Measurements from ENCODE around the gene OR8K1. TPM values are rescaled to one million over a fixed set of nuclear protein-coding genes. Genes with fewer than 3 reads are reported as not detected.

Gene OR8K1
- total RNA-seq, 4 donors from 2014 or later = not detected

DNA sequence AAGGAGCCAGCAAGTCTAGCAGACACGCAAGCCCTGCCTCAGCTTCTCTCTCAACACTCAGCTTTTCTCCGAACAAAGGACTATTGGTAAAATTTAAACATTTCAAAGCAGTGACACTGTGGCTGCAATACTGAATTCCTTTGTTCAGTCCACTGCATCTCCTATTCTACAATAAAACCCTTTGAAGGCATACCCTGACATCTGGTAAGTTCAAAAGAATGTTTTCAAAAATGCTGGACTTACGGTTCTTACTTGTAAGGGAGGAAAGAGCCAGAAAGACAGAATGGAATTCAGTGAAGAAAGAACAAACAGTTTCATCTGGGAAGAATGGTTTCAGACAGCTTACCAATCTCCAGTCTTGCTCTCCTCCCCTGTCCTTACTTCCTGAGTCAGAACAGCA is 12.7 kb upstream of the OR8K1 start:
- no peaks in the 10 kb centered on the region for H3K27me3 ChIP-seq
- intact Hi-C loops (cut with DNase I) = no loop called here
- H3K4me1 ChIP-seq = no peaks in the 10 kb centered on the region
- H3K27ac ChIP-seq = no peak overlapping the region
- TF ChIP-seq, protein P1, sequence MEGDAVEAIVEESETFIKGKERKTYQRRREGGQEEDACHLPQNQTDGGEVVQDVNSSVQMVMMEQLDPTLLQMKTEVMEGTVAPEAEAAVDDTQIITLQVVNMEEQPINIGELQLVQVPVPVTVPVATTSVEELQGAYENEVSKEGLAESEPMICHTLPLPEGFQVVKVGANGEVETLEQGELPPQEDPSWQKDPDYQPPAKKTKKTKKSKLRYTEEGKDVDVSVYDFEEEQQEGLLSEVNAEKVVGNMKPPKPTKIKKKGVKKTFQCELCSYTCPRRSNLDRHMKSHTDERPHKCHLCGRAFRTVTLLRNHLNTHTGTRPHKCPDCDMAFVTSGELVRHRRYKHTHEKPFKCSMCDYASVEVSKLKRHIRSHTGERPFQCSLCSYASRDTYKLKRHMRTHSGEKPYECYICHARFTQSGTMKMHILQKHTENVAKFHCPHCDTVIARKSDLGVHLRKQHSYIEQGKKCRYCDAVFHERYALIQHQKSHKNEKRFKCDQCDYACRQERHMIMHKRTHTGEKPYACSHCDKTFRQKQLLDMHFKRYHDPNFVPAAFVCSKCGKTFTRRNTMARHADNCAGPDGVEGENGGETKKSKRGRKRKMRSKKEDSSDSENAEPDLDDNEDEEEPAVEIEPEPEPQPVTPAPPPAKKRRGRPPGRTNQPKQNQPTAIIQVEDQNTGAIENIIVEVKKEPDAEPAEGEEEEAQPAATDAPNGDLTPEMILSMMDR (IDR thresholded peaks at IDR 0.05) = no peak
- TF ChIP-seq POLR2A (IDR thresholded peaks at IDR 0.05) = no peak
- 61 to 62% methylated on average over 3 of the region's 3 CpGs for WGBS, 2 donors
- no peak for DNase-seq
- no peak overlapping the region for H3K4me3 ChIP-seq
- peaks cover 0 to 20% (median 0%) of the 10 kb centered on the region in 3 donors for H3K9me3 ChIP-seq
- H3K36me3 ChIP-seq = no peaks in the 10 kb centered on the region

DNA sequence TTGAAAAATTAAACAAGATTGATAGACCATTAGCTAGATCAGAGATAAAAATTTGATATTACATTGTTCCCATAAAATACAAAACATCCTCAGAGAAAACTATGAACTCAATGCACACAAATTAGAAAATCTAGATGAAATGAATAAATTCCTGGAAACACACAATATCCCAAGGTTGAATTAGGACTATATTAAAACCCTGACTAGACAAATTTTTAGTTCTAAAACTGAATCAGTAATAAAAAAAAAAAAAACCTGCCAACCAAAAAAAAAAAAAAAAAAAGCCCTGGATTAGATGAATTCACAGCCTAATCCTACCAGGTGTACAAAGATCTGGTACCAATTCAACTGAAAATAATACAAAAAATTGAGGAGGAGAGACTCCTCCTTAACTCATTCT is 5.5 kb upstream of the OR8K1 start:
- TF ChIP-seq POLR2A (IDR thresholded peaks at IDR 0.05) = no peak
- TF ChIP-seq, protein P1 (IDR thresholded peaks at IDR 0.05) = no peak
- Histone ChIP-seq H3K27ac (no peak overlapping the region), H3K4me3 (no peak overlapping the region), H3K27me3 (no peaks in the 10 kb centered on the region), H3K36me3 (no peaks in the 10 kb centered on the region), H3K9me3 (peaks cover 0 to 8% (median 0%) of the 10 kb centered on the region in 3 donors), H3K4me1 (no peaks in the 10 kb centered on the region)
- DNase-seq = no peak
- intact Hi-C loops (cut with DNase I) = no loop called here

DNA sequence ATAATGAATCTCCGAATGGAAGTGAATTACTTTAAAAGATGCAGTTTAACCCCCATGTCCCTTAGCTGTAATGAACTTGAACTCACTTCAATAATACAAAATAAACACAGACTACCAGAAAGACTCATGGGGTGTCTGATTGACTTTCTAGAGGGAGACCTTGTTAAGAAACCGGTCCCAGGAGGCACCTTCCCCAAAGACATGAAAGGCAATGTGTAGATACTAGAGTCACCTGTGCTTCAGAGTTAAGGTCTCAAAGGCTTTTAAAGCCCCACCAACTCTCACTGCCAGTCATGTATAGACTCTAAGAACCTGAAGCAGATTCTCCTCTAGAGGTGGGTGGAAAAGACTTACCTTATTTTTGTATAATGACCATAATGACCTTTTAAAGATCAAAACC is 8.2 kb downstream of the OR8K1 start, which contains the start of gene OR8J1:
Gene OR8J1 (plus strand): TSS at position 301 of the 400 bp plus-strand sequence. CDS start 5,956 bp downstream, outside the sequence.
- DNase-seq = no peak
- H3K27ac ChIP-seq = no peak within 1 kb of the TSS
- intact Hi-C loops (cut with DNase I) = no loop called here
- WGBS, 2 donors = 77 to 81% methylated on average over 2 of the region's 2 CpGs
- TF ChIP-seq, protein P1 (IDR thresholded peaks at IDR 0.05) = no peak
- TF ChIP-seq POLR2A (IDR thresholded peaks at IDR 0.05) = no peak
- H3K4me1 ChIP-seq = no peaks in the 10 kb centered on the region
- H3K9me3 ChIP-seq = no peaks in the 10 kb centered on the region
- H3K27me3 ChIP-seq = no peaks in the 10 kb centered on the region
- no peaks in the 10 kb centered on the region for H3K36me3 ChIP-seq
- H3K4me3 ChIP-seq = no peak within 1 kb of the TSS

DNA sequence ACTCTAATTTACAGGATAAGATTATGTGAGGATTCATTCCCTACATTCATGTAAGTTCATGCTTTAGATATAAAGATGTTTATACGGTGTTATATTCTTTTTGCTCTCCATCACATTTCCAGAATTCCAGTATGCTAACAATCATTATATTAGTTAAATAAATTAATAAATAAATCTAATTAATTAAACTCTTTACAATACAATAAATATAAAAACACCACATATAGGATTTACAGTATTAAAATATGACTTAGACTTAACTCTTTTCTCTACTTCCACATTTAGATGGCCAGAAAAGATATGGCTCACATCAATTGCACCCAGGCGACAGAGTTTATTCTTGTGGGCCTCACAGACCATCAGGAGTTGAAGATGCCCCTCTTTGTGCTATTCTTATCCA is 29.5 kb downstream of the OR8K1 start, which contains the start of gene OR8U1:
Gene OR8U1 (plus strand): TSS at position 301 of the 400 bp plus-strand sequence. CDS start 0 bp downstream, at position 301.
- H3K9me3 ChIP-seq = no peaks in the 10 kb centered on the region
- H3K4me1 ChIP-seq = no peaks in the 10 kb centered on the region
- no peak within 1 kb of the TSS for H3K27ac ChIP-seq
- no peak within 1 kb of the TSS for H3K4me3 ChIP-seq
- H3K27me3 ChIP-seq = no peaks in the 10 kb centered on the region
- no peak for TF ChIP-seq POLR2A (IDR thresholded peaks at IDR 0.05)
- TF ChIP-seq, protein P1 (IDR thresholded peaks at IDR 0.05) = no peak
- H3K36me3 ChIP-seq = no peaks in the 10 kb centered on the region
- WGBS, 2 donors = 59 to 61% methylated on average over 2 of the region's 2 CpGs
- no peak for DNase-seq
- intact Hi-C loops (cut with DNase I) = no loop called here

DNA sequence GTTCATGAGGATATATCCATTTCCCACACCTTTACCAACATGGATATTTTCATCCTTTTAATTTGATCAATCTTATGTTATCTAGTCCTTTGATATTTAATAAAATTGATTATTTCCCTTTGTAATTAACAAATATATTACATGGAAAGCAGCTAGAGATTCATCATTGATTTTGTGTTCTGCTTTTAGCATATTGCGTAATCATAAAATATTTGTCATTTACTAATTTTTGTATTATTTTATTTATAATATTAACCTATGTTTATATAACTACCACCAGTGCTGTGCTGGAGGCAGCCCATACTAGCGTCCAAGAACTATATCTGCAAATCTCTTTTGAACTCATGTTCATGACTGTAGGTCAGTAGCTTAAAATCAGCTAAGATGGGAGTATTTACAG is 34.3 kb downstream of the OR8K1 start:
- Histone ChIP-seq H3K9me3 (no peaks in the 10 kb centered on the region), H3K27me3 (no peaks in the 10 kb centered on the region), H3K27ac (no peak overlapping the region), H3K4me1 (no peaks in the 10 kb centered on the region), H3K36me3 (no peaks in the 10 kb centered on the region), H3K4me3 (no peak overlapping the region)
- TF ChIP-seq, protein P1 (IDR thresholded peaks at IDR 0.05) = no peak
- TF ChIP-seq POLR2A (IDR thresholded peaks at IDR 0.05) = no peak
- 68 to 70% methylated on average over 2 of the region's 2 CpGs for WGBS, 2 donors
- intact Hi-C loops (cut with DNase I) = no loop called here
- no peak for DNase-seq

All from esophagus squamous epithelium (tissue), 5 donors.